GM12878 (cell line): Measurements from ENCODE around the gene SLC15A3. TPM values are rescaled to one million over a fixed set of nuclear protein-coding genes. Genes with fewer than 3 reads are reported as not detected.

Experiments
- BHLHE40 ChIP-seq, 2 experiments: fragments of 450-650 bp in 1 of 2; IDR thresholded peaks; 2 replicates each; pipeline ENCODE4 v1.6.1; 2011 to 2017; ENCODE audit warnings: low read depth in 2 of 2, borderline replicate concordance in 1 of 2, improper control_type of control experiment in 1 of 2, low read length in 1 of 2, mild to moderate bottlenecking in 1 of 2
- CREM ChIP-seq: IDR thresholded peaks from 2 replicates; pipeline ENCODE4 v1.6.1; 2014; ENCODE audit warnings: antibody characterized with exemption, low read depth
- CUX1 ChIP-seq: IDR thresholded peaks from 2 replicates; pipeline ENCODE4 v1.6.1; 2012; ENCODE audit warnings: improper control_type of control experiment, low read depth, low read length; ENCODE audit not compliant: insufficient replicate concordance
- DPF2 ChIP-seq: fragments of 450-650 bp; IDR thresholded peaks from 2 replicates; pipeline ENCODE4 v1.6.1; 2017; ENCODE audit warnings: mild to moderate bottlenecking
- EGR1 ChIP-seq, 2 experiments: IDR thresholded peaks; 1 replicate in 1 of 2; 2 replicates in 1 of 2; pipeline ENCODE4 v1.6.1; 2011 to 2012; ENCODE audit warnings: low read depth in 2 of 2, low read length in 2 of 2, borderline replicate concordance in 1 of 2, mild to moderate bottlenecking in 1 of 2, moderate library complexity in 1 of 2
- HDGF ChIP-seq: fragments of 450-650 bp; IDR thresholded peaks from 2 replicates; pipeline ENCODE4 v1.6.1; 2016; ENCODE audit warnings: antibody characterized with exemption
- MYC ChIP-seq: IDR thresholded peaks from 2 replicates; pipeline ENCODE4 v1.6.1; 2011; ENCODE audit warnings: mild to moderate bottlenecking, low read length, moderate library complexity, inconsistent platforms; ENCODE audit not compliant: insufficient read depth, insufficient replicate concordance, insufficient read length, severe bottlenecking
- PBX3 ChIP-seq: IDR thresholded peaks from 2 replicates; pipeline ENCODE4 v1.6.1; 2011; ENCODE audit warnings: mild to moderate bottlenecking, low read depth, low read length, moderate library complexity; ENCODE audit not compliant: insufficient replicate concordance
- TCF7 ChIP-seq: IDR thresholded peaks from 2 replicates; pipeline ENCODE4 v1.6.1; 2014; ENCODE audit warnings: antibody characterized with exemption, borderline replicate concordance
- YY1 ChIP-seq: IDR thresholded peaks from 2 replicates; pipeline ENCODE4 v1.6.1; 2011; ENCODE audit warnings: low read depth, mild to moderate bottlenecking, low read length
- ZBTB11 ChIP-seq: fragments of 450-650 bp; formaldehyde crosslinking; IDR thresholded peaks from 2 replicates; pipeline ENCODE4 v1.5.0; 2022; ENCODE audit warnings: mild to moderate bottlenecking, missing genetic modification characterization
- ZNF384 ChIP-seq: IDR thresholded peaks from 2 replicates; pipeline ENCODE4 v1.6.1; 2012; ENCODE audit warnings: low read depth, mild to moderate bottlenecking, low read length, improper control_type of control experiment, borderline replicate concordance
- ZNF687 ChIP-seq: fragments of 450-650 bp; IDR thresholded peaks from 2 replicates; pipeline ENCODE4 v1.6.1; 2017; ENCODE audit warnings: mild to moderate bottlenecking, moderate library complexity
- polyA plus RNA-seq, 11 experiments: library from polyadenylated mRNA; depleted of rRNA in 4 of 11; unstranded in 6 of 11; stranded (reverse) in 5 of 11; fragments of >200 nt; fragmentation: Nextera tagmentation in 4 of 11; fragmentation: Illumina TruSeq in 1 of 11; extraction: Ambion mirVana in 4 of 11; extraction: Trizol in 1 of 11; gene quantifications; 1 replicate in 1 of 11; 2 replicates in 10 of 11; pipeline versions ENCODE4 v1.2.1 to v1.2.3, GENCODE V29; 2011 to 2016; ENCODE audit warnings: inconsistent platforms in 2 of 11, missing spikeins in 2 of 11, low read depth in 1 of 11
- total RNA-seq, 4 experiments: library from RNA; depleted of rRNA in 3 of 4; stranded (reverse); fragments of >200 nt in 3 of 4; fragmentation: Illumina TruSeq in 1 of 4; extraction: Trizol in 1 of 4; gene quantifications; 2 replicates each; pipeline versions ENCODE4 v1.2.1 to v1.2.3, GENCODE V29; 2013 to 2021

Gene SLC15A3
- total and polyA plus RNA-seq, 10 of the 15 experiments (the other 5 are each of a cell fraction or from before 2014, with no cell fraction given) = 17.7 to 102 (median 55.8) TPM

- TF ChIP-seq EGR1 (IDR thresholded peaks at IDR 0.05; ENCODE audit: borderline replicate concordance in 1 of 2, low read depth in 2 of 2, low read length in 2 of 2) (peak in 1 of 2 experiments; percentile 72; a peak in 2 of 3 replicates), YY1 (0 out of 2 replicates have a peak, but pooled peaks have one; percentile 19), HDGF (no peak; the same call in 1 of the 2 replicates), ZNF384 (no peak), CREM (0 out of 2 replicates have a peak, but pooled peaks have one; percentile 20), ZNF687 (peak; percentile 79), ZBTB11 (CRISPR knock-in tag) (no peak), BHLHE40 (IDR thresholded peaks at IDR 0.05; ENCODE audit: borderline replicate concordance in 1 of 2, low read depth in 2 of 2, low read length in 1 of 2) (peak in 1 of 2 experiments; percentile 50; a peak in 1 of 4 replicates), PBX3 (peak; percentile 14), MYC (peak; percentile 69), CUX1 (no peak), DPF2 (peak; percentile 68), TCF7 (no peak)
Observed at GRCh38 chr11:60950933-60951605, 907 bp downstream of the SLC15A3 start (continued).
